Fibroblast of skin of scalp (primary cell): ENCODE data around the gene CD300LF.
A peak's percentile ranks its signal among the peaks of the same experiment; 100 is the strongest.

Experiments
- DNase-seq: peaks from one replicate; pipeline ENCODE4 v3.0.0-alpha.2; 2013

Gene CD300LF

DNA sequence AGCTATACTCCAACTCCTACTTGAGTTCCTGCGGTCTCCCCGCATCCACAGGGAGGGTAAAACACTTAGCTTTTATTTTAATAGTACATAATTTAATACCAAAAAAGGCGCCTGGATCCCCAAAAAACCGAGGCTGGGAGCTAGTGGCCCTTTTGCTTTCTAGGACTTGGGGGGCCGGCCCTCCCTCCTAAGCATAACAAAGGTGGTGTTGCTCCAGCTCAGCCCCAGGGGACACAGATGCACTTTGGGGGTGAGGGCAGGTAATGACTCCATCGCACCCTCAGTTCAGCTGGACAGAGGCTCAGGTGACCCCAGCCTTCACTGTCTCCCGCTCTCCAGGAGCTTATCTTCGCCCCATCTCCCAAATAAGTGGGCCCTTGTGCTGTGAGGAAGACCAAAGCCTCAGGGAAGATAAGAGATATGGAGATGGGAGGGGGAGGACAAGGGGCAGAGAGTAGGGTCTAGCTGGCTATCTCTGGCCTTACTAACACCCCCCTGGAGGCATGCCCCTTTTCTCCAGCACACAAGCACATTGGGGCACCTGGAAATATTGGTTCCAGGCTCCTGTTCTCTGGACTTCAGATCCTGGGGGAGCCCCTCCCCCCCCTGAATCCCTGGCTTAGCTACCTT is 32.9 kb upstream of the CD300LF start:
- no peak for DNase-seq

- DNase-seq: peak; percentile 50
These were observed 32.2 kb upstream of the CD300LF start for GRCh38 chr17:74744714-74745547.

GRCh38 chr17:74744349-74744713 is 31.6 kb upstream of the CD300LF start:
- DNase-seq: no peak

- no peak for DNase-seq
These were observed 31.0 kb upstream of the CD300LF start for GRCh38 chr17:74743755-74744154.

DNA sequence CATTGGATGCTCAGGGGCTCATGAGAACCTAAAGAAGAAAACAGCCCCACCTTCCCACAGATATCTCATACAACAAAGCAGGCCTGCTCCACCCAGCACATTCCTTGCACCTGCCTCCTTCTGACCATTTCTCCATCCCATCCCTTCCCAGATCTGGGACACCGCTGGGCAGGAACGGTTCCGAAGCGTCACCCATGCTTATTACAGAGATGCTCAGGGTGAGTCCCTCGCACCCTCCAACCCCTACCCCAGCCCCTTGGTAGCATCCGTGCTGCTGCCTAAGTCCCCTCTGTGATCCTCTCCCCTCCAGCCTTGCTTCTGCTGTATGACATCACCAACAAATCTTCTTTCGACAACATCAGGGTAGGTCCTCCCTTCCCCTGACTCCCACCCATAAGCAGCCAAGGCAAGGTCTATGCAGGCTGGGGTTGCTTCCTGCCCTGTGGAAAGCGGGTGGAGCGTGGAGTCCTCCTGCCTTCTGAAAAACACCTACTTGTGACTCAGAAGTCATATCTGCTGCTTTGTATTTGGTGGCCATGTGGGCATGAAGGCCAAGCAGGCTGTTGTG is 30.3 kb upstream of the CD300LF start:
- no peak for DNase-seq

DNA sequence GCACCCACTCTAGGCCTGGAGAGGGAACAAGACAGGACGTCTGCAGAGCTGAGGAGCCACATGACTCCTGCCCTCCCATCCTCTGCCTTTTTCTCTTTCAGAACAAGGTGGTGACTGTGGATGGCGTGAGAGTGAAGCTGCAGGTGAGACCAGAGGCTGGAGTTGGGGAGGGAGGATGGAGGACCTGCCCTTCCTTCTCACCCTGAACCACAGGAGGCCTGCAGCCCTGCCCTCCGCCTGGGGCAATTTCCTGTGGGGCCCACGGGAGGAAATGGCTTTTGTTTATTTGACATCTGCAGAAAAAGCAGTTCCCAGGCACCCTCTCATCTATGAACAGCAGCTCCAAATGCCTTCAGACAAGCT is 29.4 kb upstream of the CD300LF start:
- no peak for DNase-seq

- DNase-seq: no peak
These were observed 28.1 kb upstream of the CD300LF start for GRCh38 chr17:74740641-74741387.

GRCh38 chr17:74740173-74740572 is 27.4 kb upstream of the CD300LF start:
- DNase-seq: no peak

GRCh38 chr17:74739227-74739831 is 26.6 kb upstream of the CD300LF start:
- no peak for DNase-seq

- DNase-seq: no peak
These were observed 25.6 kb upstream of the CD300LF start for GRCh38 chr17:74738051-74738996.

GRCh38 chr17:74737299-74738050 is 24.8 kb upstream of the CD300LF start:
- DNase-seq: peak; percentile 10

DNA sequence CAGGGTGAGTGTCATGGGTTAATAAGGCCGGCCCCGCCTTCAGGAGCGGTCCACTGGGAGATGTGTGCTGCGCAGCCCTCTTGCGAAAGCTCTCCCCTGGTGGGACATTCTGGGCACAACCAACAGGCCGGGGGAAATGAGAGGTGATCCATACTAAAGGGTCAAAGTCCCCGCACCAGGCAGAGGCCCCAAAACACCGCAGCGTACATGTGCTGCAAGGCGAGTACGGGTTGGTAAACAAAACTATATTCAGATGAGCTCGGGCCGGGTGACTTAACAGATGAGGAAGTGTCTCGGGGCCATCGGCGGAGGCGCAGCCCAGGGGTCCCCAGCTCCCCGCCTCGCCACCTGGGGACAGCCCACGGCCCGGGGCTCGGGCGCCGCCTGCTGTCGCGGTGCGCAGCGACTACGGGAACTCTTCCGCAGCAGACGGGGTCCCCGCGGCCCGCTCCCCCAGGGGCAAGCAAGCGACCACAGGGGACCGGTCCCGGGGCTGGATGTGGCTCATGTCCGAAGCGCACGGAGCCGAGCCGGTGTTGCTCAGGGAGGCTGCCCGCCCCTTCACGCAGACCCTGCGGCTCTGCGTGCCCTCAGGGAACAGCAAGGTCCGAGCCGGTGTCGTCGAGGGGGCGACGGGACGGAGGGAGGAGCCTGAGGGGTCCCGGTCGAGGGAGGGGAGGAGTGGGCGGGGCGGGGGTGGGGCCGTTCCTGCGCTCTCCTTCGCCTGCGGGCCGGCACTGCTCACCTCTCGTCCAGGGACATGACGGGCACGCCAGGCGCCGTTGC is 24.0 kb upstream of the CD300LF start, which contains the start of gene RAB37:
TSS of gene RAB37 (plus strand) at position 744 of the 786 bp plus-strand sequence. CDS start at position 761, 17 bp downstream.
- DNase-seq: peak; percentile 12

DNA sequence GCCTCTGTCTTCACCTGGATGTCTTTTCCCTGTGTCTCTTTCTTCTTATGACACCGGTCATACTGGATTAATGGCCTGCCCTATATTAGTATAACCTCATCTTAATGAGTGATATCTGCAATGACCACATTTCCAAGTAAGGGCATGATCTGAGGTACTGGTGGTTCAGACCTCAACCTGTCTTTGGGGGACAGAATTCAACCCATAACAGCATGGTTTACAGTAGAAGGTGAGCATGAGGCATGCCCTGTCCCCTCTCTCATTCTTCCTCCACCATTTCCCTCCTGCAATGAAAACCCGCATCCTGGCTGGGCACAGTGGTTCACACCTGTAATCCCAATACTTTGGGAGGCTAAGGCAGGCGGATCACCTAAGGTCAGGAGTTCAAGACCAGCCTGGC is 21.5 kb upstream of the CD300LF start:
- DNase-seq: no peak

DNA sequence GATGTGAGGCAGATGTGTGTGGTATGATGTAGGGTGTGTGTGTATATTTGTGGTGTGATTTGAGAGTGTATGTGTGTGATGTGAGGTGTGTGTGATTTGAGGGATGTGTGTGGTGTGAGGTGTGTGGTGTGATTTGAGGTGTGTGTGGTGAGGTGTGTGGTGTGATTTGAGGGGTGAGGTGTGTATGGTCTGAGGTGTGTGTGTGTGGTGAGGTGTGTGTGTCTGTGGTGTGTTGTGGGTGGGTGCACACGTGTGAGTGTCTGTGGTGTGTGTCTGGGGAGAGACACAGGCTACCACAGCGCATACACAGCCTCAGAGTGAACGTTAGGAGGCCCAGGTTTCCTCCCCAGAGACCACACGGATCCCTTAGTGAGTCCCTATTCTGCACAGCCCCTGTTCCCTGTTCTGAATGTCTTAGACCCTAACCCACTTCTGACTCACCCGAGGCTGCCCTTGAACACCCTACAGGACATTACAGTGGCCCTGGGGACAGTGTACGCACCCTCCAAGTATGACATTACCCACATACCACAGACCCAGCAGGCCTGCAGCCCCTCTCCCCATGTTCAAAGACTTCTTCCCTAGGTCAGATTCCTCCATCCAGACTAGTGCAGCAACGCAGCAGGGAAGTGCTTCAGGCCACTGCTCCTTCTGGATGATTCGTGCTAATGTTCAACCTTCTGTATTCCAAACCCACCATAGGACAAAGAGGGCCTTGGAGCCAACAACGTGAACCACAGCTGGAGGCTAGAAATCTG is 20.8 kb upstream of the CD300LF start:
- DNase-seq: no peak

GRCh38 chr17:74732042-74732867 is 19.5 kb upstream of the CD300LF start:
- DNase-seq: no peak

- no peak for DNase-seq
These were observed 18.6 kb upstream of the CD300LF start for GRCh38 chr17:74731347-74731605.

DNA sequence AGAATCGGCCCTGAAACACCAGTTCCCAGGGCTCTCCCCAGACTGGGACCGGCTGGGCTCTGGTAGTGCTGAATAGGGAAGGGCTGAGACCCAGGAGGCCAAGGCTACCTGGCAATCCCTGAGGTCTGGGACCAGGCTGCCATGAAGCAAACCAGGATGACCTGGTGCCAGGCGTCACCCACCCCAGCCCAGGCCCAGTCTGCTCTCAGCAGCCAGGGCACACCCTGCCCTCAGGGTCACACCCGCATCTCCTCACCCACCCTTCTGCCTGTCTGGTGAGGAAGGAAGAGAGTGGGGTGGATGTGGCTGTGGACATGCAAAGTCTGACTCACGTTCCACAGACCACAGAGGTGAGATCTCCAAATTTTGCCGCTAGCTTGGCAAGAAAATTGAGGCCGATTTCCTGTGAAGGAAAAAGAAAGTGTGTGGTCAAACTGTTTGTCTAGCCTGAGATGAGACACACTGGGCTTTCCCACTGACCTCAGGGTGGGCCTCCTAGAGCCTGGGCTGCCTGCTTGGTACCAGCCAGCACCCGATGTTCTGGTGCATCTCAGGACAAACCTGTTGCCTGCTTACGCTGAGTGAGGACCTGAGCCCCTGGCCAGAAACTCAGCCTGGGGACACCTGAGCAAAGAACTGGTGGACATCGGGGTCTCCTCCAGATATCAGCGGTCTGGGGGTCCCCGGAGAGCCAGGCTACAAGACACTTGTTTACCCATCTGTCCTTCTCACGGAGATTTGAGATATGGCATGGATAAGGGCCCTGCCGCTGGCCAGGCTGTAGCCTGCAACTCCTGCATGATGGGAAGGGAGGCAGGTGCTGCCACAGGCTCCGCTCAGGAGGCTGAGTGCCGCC is 18.0 kb upstream of the CD300LF start:
- DNase-seq: no peak
